C4-2B (cell line): Measurements from ENCODE around the gene CDV3.

ENCODE experiments used
- CTCF ChIP-seq: fragments of 450-650 bp; conservative IDR thresholded peaks from 2 replicates; pipeline ENCODE4 v1.5.1; 2017; ENCODE audit warnings: mild to moderate bottlenecking
- ZFX ChIP-seq: fragments of 450-650 bp; IDR thresholded peaks from 2 replicates; pipeline ENCODE4 v1.6.1; 2017

DNA sequence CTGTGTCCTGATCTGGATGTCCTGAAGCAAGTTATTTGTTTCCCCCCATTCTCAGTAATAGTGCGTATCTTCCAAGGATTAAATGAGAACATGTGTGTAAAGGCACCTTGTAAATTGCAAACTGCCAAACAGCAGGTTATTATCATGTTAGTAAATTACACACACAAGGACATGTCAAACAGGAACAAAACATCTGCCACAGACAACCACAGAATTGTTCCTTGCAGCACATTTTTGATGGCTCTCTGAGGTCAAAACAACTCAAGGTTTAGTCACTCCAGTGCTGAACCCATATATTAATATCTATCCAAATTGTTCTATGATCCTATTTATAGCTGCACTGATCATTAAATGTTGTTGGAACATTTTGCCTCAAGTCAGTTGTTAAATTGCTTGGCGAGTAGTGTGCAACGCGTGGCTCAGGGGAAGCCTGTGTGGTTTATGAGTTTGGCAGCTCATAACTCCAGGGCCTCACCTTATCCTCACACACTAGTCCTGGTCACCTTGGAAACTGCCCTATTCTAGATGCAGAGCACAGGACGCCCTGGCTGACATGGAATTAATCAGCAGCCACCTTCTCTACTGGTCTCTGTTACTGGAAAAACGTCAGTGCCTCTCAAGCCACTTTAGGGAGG lies 46.3 kb upstream of the CDV3 start:
- TF ChIP-seq CTCF (no peak), ZFX (no peak)
